ENCODE measurements around the gene KDSR.
A peak's percentile ranks its signal among the peaks of the same experiment; 100 is the strongest.

The KDSR gene

DNA sequence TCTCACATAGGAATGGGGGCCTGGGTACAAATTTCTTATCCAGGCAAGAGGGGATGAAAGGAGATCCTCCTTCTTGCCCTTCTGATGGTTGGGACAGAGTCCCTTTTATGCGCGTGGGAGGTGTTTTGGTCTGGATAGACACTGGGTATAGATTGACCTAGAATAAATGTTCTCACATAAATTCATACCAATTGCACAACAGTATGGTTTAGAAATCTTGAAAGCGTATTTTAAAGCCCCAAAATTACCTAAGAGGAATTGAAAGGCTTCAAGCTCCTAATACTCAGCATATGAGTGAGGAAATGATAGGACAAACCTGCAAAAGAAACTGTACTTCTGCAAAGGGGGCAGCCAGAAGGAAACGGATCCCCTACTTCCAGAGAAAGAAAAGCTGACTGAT lies 44.8 kb downstream of the KDSR start:
- FAIRE-seq = no peak
- DNase-seq (ENCODE audit: insufficient read length, low spot score) = no peak
- TF ChIP-seq, protein P1, sequence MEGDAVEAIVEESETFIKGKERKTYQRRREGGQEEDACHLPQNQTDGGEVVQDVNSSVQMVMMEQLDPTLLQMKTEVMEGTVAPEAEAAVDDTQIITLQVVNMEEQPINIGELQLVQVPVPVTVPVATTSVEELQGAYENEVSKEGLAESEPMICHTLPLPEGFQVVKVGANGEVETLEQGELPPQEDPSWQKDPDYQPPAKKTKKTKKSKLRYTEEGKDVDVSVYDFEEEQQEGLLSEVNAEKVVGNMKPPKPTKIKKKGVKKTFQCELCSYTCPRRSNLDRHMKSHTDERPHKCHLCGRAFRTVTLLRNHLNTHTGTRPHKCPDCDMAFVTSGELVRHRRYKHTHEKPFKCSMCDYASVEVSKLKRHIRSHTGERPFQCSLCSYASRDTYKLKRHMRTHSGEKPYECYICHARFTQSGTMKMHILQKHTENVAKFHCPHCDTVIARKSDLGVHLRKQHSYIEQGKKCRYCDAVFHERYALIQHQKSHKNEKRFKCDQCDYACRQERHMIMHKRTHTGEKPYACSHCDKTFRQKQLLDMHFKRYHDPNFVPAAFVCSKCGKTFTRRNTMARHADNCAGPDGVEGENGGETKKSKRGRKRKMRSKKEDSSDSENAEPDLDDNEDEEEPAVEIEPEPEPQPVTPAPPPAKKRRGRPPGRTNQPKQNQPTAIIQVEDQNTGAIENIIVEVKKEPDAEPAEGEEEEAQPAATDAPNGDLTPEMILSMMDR (IDR thresholded peaks at IDR 0.05; ENCODE audit: insufficient read depth, missing control alignments) = no peak

DNA sequence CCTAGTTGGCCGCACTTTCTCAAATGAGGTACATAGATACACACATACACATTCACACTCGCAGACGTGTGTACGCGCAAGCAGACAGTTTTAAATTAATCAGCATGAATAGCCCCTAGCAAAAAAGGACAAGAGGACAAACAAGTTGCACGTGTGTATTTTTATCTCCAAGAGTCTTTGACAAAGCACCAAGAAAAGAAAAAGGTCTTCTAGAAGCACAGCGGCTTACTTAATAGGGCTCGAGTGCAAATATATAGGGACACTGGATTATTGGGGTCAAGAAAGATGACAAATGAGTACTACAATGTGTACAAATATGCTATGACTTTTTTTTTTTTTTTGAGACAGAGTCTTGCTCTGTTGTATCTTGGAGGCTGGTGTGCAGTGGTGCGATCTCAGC lies 45.7 kb downstream of the KDSR start:
- TF ChIP-seq, protein P1 (IDR thresholded peaks at IDR 0.05; ENCODE audit: insufficient read depth, missing control alignments) = no peak
- FAIRE-seq = peak; percentile 92
- DNase-seq (ENCODE audit: insufficient read length, low spot score) = no peak

DNA sequence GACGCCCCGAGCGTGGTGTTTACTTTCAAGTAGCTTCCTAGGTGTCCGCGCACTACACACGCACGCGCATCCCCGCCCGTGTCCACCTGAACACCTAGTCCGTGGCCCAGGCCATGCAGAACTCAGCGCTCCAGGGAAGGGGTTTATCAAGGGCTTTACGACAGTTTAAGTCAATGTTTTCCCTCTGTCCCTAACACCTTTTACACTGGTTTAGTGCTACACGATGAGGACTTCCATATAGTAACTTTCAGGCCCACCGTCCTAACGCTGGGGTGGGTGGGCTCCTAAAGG lies 46.1 kb downstream of the KDSR start:
- TF ChIP-seq, protein P1 (IDR thresholded peaks at IDR 0.05; ENCODE audit: insufficient read depth, missing control alignments) = no peak
- DNase-seq (ENCODE audit: insufficient read length, low spot score) = no peak
- no peak for FAIRE-seq

DNA sequence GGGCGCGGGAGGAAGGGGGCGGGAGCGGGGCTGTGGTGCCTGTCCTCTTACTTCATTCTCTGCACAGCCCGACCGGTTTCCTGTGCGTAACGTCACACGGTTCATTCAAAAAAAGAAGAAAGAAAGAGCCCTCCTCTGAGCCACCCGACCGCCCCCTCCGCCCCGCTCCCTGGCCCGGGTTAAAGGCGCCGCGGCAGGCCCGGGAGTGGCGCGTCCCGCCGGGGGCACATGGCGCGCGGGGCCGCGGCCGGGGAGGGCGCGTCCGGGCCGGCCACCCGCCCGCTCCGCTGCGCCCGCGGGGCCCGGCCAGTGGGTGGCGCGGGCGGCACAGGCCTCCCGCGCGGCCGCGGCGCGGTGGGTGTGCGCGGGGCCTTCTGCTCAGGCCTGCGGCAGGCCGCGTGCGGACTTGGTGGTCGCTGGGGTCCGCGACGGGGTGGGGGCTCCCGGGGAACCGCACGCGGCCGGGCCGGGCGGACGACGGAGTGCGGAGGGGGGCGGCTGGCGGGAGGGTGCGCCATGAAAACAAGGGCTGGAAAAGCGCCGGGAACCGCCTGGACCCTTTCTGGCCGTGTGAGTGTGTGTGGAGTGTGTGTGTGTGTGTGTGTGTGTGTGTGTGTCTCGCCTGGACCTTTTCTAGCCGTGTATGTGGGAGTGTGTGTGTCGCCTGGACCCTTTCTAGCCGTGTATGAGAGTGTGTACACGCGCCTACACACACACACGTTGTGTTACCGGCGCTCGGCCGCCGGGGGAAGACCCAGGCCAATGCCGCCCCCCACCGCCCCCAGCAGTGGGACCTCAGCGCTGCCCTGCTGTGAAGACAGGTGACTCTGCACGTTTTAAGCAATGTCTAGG lies 46.7 kb downstream of the KDSR start:
- TF ChIP-seq, protein P1 (IDR thresholded peaks at IDR 0.05; ENCODE audit: insufficient read depth, missing control alignments) = no peak
- DNase-seq (ENCODE audit: insufficient read length, low spot score) (peak; percentile 87), FAIRE-seq (no peak)

DNA sequence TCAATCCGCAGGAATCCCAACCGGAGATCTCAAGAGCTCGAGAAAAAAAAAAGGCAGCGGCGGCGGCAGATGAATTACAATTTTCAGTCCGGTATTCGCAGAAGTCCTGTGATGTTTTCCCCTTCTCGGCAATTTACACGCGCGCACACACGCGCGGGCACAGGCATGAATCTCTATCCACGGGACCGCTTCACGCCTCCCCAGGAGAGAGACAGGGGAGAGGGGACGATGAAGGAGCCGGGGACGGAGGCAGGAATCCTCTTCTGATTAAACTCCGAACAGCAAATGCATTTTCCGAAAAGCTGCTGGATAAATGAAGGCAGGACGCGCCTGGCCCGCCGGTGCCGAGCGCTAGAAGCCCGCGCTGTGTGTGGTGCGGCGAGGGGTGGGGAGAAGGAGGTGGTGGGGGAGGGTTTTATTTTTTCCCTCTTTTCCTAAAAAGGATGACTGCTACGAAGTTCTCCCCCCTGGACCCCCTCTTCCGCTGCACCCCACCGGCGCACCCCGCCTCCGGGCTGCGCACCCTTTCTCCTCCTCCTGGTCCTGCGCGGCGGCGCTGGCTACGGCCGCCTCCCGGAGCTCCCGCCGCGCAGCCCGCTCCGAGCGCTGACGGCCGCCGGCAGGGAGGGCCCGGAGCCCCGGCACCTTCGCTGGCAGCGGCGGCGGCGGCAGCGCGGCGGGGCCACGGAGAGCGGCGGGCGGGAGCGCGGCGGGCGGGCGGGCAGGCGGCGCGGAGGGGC lies 47.5 kb downstream of the KDSR start, which contains the start of gene BCL2:
BCL2 (minus strand) TSS at position 387 of the 740 bp plus-strand sequence.
- TF ChIP-seq, protein P1 (IDR thresholded peaks at IDR 0.05; ENCODE audit: insufficient read depth, missing control alignments) = no peak
- peak; percentile 60 for DNase-seq (ENCODE audit: insufficient read length, low spot score)
- FAIRE-seq = no peak

DNA sequence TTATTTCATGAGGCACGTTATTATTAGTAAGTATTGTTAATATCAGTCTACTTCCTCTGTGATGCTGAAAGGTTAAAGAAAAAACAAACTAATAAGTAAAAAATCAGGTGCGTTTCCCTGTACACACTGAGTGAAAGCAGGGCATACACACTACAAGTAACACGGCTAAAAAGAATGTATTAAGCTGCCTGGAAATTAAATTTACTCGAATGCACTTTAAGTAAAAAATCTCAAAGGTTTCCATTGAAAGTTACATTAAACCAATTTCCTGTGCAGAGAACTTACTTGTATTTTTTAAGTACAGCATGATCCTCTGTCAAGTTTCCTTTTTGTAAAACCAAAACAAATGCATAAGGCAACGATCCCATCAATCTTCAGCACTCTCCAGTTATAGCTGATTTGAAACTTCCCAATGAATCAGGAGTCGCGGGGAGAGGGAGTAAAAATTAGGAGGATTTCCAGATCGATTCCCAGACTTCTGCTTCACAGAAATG lies 48.1 kb downstream of the KDSR start:
- peak; percentile 91 for FAIRE-seq
- TF ChIP-seq, protein P1 (IDR thresholded peaks at IDR 0.05; ENCODE audit: insufficient read depth, missing control alignments) = no peak
- no peak for DNase-seq (ENCODE audit: insufficient read length, low spot score)

Data from D721Med (cell line).